K562 (cell line): ENCODE results near the gene TRMU. TPM values are rescaled to one million over a fixed set of nuclear protein-coding genes. Genes with fewer than 3 reads are reported as not detected.

Experiments used
- ATAC-seq: fragments of 200-7000 bp; cut with Tn5 transposase; 3 replicates; pipeline ENCODE4 v1.9.1; 2020; ENCODE audit warnings: moderate library complexity
- BruUV-seq: library from RNA; stranded (reverse); fragments of 400-500 nt; replicated peaks from 2 replicates; lab custom pipeline; 2021; lab: Mats Ljungman, UMichigan
- CTCF ChIA-PET: fragments of 300-600 bp; formaldehyde crosslinking; extraction: SDS; loops from one replicate; lab custom pipeline; 2021; ENCODE audit warnings: low intra/inter-chr PET ratio; lab: Yijun Ruan, JAX
- POLR2A ChIA-PET: fragments of 300-600, 350-650 bp; sonication (Branson Sonifier 250); formaldehyde crosslinking; extraction: SDS; loops from one replicate; lab custom pipeline; 2021; ENCODE audit warnings: antibody characterized with exemption, inconsistent platforms; lab: Yijun Ruan, JAX
- DNase-seq, 4 experiments: peaks; one replicate each; pipeline versions ENCODE4 v3.0.0 to v3.0.0-alpha.2; 2011 to 2018; ENCODE audit warnings: low spot score in 3 of 4, mixed read lengths in 3 of 4; ENCODE audit errors: extremely low read depth in 1 of 4
- FAIRE-seq: peaks from 2 replicates; lab custom pipeline; 2011; peaks lifted over from hg19 to GRCh38; lab: Jason Lieb, UNC
- H2AFZ ChIP-seq: 2 replicates; pipeline ENCODE4 v1.6.0; 2011; ENCODE audit warnings: low read depth, low read length, control low read depth, inconsistent platforms
- H3K27ac ChIP-seq: fragments of 200-600 bp; 3 replicates; pipeline ENCODE4 v1.8.0; 2011; ENCODE audit warnings: low read depth, mild to moderate bottlenecking, control low read depth, inconsistent platforms, low read length, moderate library complexity, mixed read lengths; ENCODE audit errors: extremely low read depth
- H3K27me3 ChIP-seq, 2 experiments: fragments of 300-600 bp in 1 of 2; 2 replicates in 1 of 2; 3 replicates in 1 of 2; pipeline versions ENCODE4 v1.6.0 to v1.8.0; 2011; ENCODE audit warnings: inconsistent platforms in 2 of 2, low read length in 2 of 2, mild to moderate bottlenecking in 1 of 2, mixed read lengths in 1 of 2, moderate library complexity in 1 of 2; ENCODE audit not compliant: control insufficient read depth in 2 of 2, insufficient read depth in 2 of 2
- H3K36me3 ChIP-seq: fragments of 300-600 bp; 3 replicates; pipeline ENCODE4 v1.8.0; 2011; ENCODE audit warnings: mild to moderate bottlenecking, low read length, inconsistent platforms; ENCODE audit not compliant: control insufficient read depth, insufficient read depth
- H3K4me1 ChIP-seq, 2 experiments: fragments of 200-600 bp in 1 of 2; replicated peaks in 1 of 2; 2 replicates in 1 of 2; 3 replicates in 1 of 2; pipeline versions ENCODE4 v1.5.1 to v1.8.0; 2011; ENCODE audit warnings: inconsistent platforms in 2 of 2, low read length in 2 of 2, mild to moderate bottlenecking in 1 of 2, mixed read lengths in 1 of 2, moderate library complexity in 1 of 2; ENCODE audit not compliant: control insufficient read depth in 2 of 2, insufficient read depth in 2 of 2
- H3K4me2 ChIP-seq: 2 replicates; pipeline ENCODE4 v1.6.1; 2011; ENCODE audit warnings: low read length, control low read depth, inconsistent platforms, mixed read lengths; ENCODE audit not compliant: insufficient read depth
- H3K4me3 ChIP-seq: fragments of 200-600 bp; sonication (generic), shearing (Covaris generic); 2 replicates; pipeline ENCODE4 v1.5.1; 2016; ENCODE audit warnings: control low read depth, inconsistent platforms
- H3K79me2 ChIP-seq: fragments of 200-600 bp; 3 replicates; pipeline ENCODE4 v1.8.0; 2011; ENCODE audit warnings: low read length, inconsistent platforms; ENCODE audit not compliant: control insufficient read depth, insufficient read depth
- H3K9ac ChIP-seq, 2 experiments: 2 replicates each; pipeline versions ENCODE4 v1.6.0 to v1.6.1; 2011; ENCODE audit warnings: low read depth in 2 of 2, low read length in 2 of 2, control low read depth in 1 of 2, inconsistent platforms in 1 of 2, mild to moderate bottlenecking in 1 of 2, mixed read lengths in 1 of 2; ENCODE audit not compliant: insufficient read depth in 1 of 2
- H3K9me1 ChIP-seq: one replicate; pipeline ENCODE4 v1.6.0; 2011; ENCODE audit warnings: inconsistent platforms, mild to moderate bottlenecking, low read length, moderate library complexity; ENCODE audit not compliant: control insufficient read depth, insufficient read depth
- H3K9me3 ChIP-seq: replicated peaks from 2 replicates; pipeline ENCODE4 v1.5.1; 2011; ENCODE audit warnings: low read depth, low read length, inconsistent platforms; ENCODE audit not compliant: control insufficient read depth, insufficient read depth
- H4K20me1 ChIP-seq: replicated peaks from 2 replicates; pipeline ENCODE4 v1.6.1; 2011; ENCODE audit warnings: low read length, inconsistent platforms, mixed read lengths; ENCODE audit not compliant: control insufficient read depth, insufficient read depth
- CREBBP ChIP-seq: IDR thresholded peaks from one replicate; pipeline ENCODE4 v1.6.1; 2012; ENCODE audit warnings: low read depth, mild to moderate bottlenecking, control low read depth, inconsistent platforms, low read length
- NEUROD1 ChIP-seq: fragments of 150-350 bp; IDR thresholded peaks from 2 replicates; pipeline ENCODE4 v1.6.1; 2014; ENCODE audit warnings: borderline replicate concordance, low read length, low read depth; ENCODE audit not compliant: partially characterized antibody
- POLR2AphosphoS5 ChIP-seq: IDR thresholded peaks from 2 replicates; pipeline ENCODE4 v1.6.1; 2011; ENCODE audit warnings: mild to moderate bottlenecking, low read depth, low read length, moderate library complexity; ENCODE audit not compliant: control insufficient read depth, insufficient read depth
- POLR3G ChIP-seq: IDR thresholded peaks from 2 replicates; pipeline ENCODE4 v1.6.1; 2011; ENCODE audit not compliant: insufficient read length, insufficient replicate concordance; ENCODE audit errors: extremely low read depth
- PTRF ChIP-seq: fragments of 450-650 bp; IDR thresholded peaks from 2 replicates; pipeline ENCODE4 v1.6.1; 2016; ENCODE audit warnings: mild to moderate bottlenecking, missing genetic modification characterization, missing compliant biosample characterization
- WGBS: fragments of 100-300 bp; shearing (Covaris generic); methylation state at CpG from one replicate; pipeline ENCODE4 v1.1.6; 2016; ENCODE audit warnings: low coverage, mixed read lengths; ENCODE audit not compliant: insufficient coverage; ENCODE audit errors: missing lambda C conversion rate; 5-methylcytosine and 5-hydroxymethylcytosine counted together
- in situ Hi-C: fragments of 300-500 bp; cut with MboI; formaldehyde crosslinking; loops from 4 replicates; pipeline ENCODE4 v1.15.0; 2018; ENCODE audit warnings: inconsistent platforms, mixed read lengths
- intact Hi-C: fragments of 100-400 bp; cut with micrococcal nuclease; formaldehyde crosslinking; loops from 2 replicates; pipeline ENCODE4 v1.14.2; 2022
- polyA plus RNA-seq, 8 experiments: library from polyadenylated mRNA; depleted of rRNA in 4 of 8; stranded (reverse) in 5 of 8; unstranded in 3 of 8; fragments of >200 nt; fragmentation: Nextera tagmentation in 2 of 8; fragmentation: Illumina TruSeq in 1 of 8; extraction: Ambion mirVana in 2 of 8; extraction: Trizol in 1 of 8; gene quantifications; 2 replicates each; pipeline versions ENCODE4 v1.2.1 to v1.2.3, GENCODE V29; 2011 to 2014; ENCODE audit warnings: inconsistent platforms in 1 of 8, missing spikeins in 1 of 8
- total RNA-seq, 7 experiments: library from RNA; depleted of rRNA in 6 of 7; stranded (reverse); fragments of >200 nt in 6 of 7; fragmentation: Illumina TruSeq in 2 of 7; extraction: Trizol in 2 of 7; gene quantifications; 2 replicates each; pipeline versions ENCODE4 v1.2.1 to v1.2.3, GENCODE V29; 2011 to 2021; ENCODE audit warnings: low replicate concordance in 1 of 7

TRMU gene
- total and polyA plus RNA-seq, 9 of the 15 experiments (the other 6 are each of a cell fraction or from before 2014, with no cell fraction given): 2.3 to 49.9 (median 35.3) TPM

- TF ChIP-seq POLR3G (no peak), NEUROD1 (no peak), POLR2AphosphoS5 (no peak)
These were observed 35.2 kb downstream of the TRMU start (continued) for GRCh38 chr22:46370584-46371291.

GRCh38 chr22:46371623-46372226 lies 36.2 kb downstream of the TRMU start:
- in situ Hi-C loops: no loop called here
- ChIA-PET POLR2A (no interaction called here), CTCF (no interaction called here)
- H3K4me3 ChIP-seq: no peak overlapping the region
- H3K36me3 ChIP-seq: no peaks in the 10 kb centered on the region
- WGBS: 0% methylated on average over 2 of the region's 2 CpGs
- peaks cover 6% of the 10 kb centered on the region for H4K20me1 ChIP-seq
- H3K9ac ChIP-seq: no peak overlapping the region
- H3K9me3 ChIP-seq: no peaks in the 10 kb centered on the region
- no peak overlapping the region for H3K4me2 ChIP-seq
- no peak overlapping the region for H3K27ac ChIP-seq
- H3K4me1 ChIP-seq: peaks cover 0 to 12% of the 10 kb centered on the region in 2 experiments; a peak in 2 of 5 replicates
- DNase-seq: no peak
- H3K27me3 ChIP-seq: peaks cover 0 to 28% of the 10 kb centered on the region in 2 experiments; a peak in 3 of 5 replicates
- H3K79me2 ChIP-seq: no peaks in the 10 kb centered on the region
- H3K9me1 ChIP-seq: no peaks in the 10 kb centered on the region
- TF ChIP-seq PTRF (tag): no peak
- peak; percentile 35 for TF ChIP-seq CREBBP
- no peak for ATAC-seq
- no peak for FAIRE-seq
- intact Hi-C loops: no loop called here
- no TSS peak for BruUV-seq
- no peak overlapping the region for H2AFZ ChIP-seq
